Esophagus (tissue), 2 donors: ENCODE data around the gene ODAD4. TPM values are rescaled to one million over a fixed set of nuclear protein-coding genes. Genes with fewer than 3 reads are reported as not detected.
"Not testable (repeated sequence)": the region's sequence is repeated elsewhere in the genome, so short reads cannot be mapped to it uniquely, and the experiment has no call there.

Source experiments
- H3K27ac ChIP-seq, 2 donors: one replicate each; pipeline ENCODE4 v1.5.1; 2013; ENCODE audit warnings: low read depth in 2 of 2, mild to moderate bottlenecking in 2 of 2, inconsistent platforms in 1 of 2, low read length in 1 of 2, moderate library complexity in 1 of 2
- H3K27me3 ChIP-seq, 2 donors: one replicate each; pipeline ENCODE4 v1.6.1; 2013; ENCODE audit warnings: low read length in 2 of 2, control low read depth in 1 of 2, mild to moderate bottlenecking in 1 of 2; ENCODE audit not compliant: insufficient read depth in 2 of 2, control insufficient read depth in 1 of 2
- H3K36me3 ChIP-seq, 2 donors: one replicate each; pipeline ENCODE4 v1.6.1; 2013; ENCODE audit warnings: low read length in 1 of 2; ENCODE audit not compliant: control insufficient read depth in 2 of 2, insufficient read depth in 2 of 2
- H3K4me1 ChIP-seq, 2 donors: one replicate each; pipeline ENCODE4 v1.6.1; 2013; ENCODE audit warnings: low read length in 1 of 2; ENCODE audit not compliant: control insufficient read depth in 2 of 2, insufficient read depth in 2 of 2
- H3K4me3 ChIP-seq, 2 donors: one replicate each; pipeline ENCODE4 v1.5.1; 2013; ENCODE audit warnings: low read length in 2 of 2, mild to moderate bottlenecking in 2 of 2, low read depth in 1 of 2, moderate library complexity in 1 of 2
- H3K9me3 ChIP-seq, 2 donors: one replicate each; pipeline ENCODE4 v1.6.1; 2013; ENCODE audit warnings: mild to moderate bottlenecking in 2 of 2, low read depth in 1 of 2, low read length in 1 of 2, moderate library complexity in 1 of 2; ENCODE audit not compliant: control insufficient read depth in 2 of 2, insufficient read depth in 1 of 2
- WGBS, 2 donors: extraction: QIAGEN DNeasy Blood & Tissue Kit; methylation state at CpG; one replicate each; pipeline ENCODE4 v1.1.7; 2013; 5-methylcytosine and 5-hydroxymethylcytosine counted together
- polyA plus RNA-seq, 2 donors: library from polyadenylated mRNA; stranded (reverse); fragments of 200-250 nt; gene quantifications; one replicate each; pipeline ENCODE4 v1.2.3, GENCODE V29; 2013
- donor health status: healthy with polysubstance abuse.
- donor health status: Bipolar disorder and iron deficiency.

The ODAD4 gene
- polyA plus RNA-seq, 2 donors, result 0.18 to 0.31 TPM

DNA sequence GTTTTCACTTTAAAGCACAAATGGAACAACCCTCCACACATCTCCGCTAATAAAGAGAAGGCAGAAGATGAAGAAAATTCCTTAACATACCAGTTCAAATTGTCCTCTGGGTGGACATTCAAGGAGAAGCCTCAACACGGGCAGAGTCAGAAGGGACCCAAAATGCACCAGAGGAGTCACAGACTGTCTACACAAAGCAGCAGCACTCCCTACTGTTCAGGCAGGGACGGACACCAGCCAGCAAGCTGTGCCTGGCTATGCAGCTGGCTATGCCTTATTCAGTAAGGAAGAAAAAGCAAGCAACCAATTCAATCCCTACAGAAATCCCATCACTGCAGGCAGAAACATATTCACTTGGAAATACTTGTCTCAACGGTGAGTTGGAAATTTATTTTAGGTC, 78.8 kb downstream of the ODAD4 start:
- Histone ChIP-seq H3K27ac (no peak overlapping the region), H3K4me1 (peaks cover 2% of the 10 kb centered on the region in 2 donors), H3K9me3 (no peaks in the 10 kb centered on the region)

DNA sequence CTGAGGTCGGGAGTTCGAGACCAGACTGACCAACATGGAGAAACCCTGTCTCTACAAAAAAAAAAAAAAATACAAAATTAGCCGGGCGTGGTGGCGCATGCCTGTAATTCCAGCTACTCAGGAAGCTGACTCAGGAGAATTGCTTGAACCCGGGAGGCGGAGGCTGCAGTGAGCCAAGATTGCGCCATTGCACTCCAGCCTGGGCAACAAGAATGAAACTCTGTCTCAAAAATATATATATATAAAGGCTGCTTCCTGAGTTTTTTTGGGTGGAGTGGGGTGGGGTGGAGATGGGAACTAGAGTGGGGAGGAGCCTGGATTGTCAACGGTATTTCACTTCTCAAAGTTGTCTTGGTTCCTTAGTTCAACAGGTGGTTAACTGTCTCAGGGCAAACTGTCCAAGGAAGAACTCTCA, 79.9 kb downstream of the ODAD4 start:
- H3K4me1 ChIP-seq, H3K27me3 ChIP-seq, H3K4me3 ChIP-seq, H3K9me3 ChIP-seq, H3K36me3 ChIP-seq: not testable (repeated sequence)
- WGBS, 2 donors, result 45 to 51% methylated on average over 9 of the region's 9 CpGs
- H3K27ac ChIP-seq, result peak overlapping the region; percentile 14 to 64

More for the DNA sequence above, 78.8 kb downstream of the ODAD4 start:
- 75 to 77% methylated on average over 4 of the region's 4 CpGs for WGBS, 2 donors
- H3K27me3 ChIP-seq, result no peaks in the 10 kb centered on the region
- no peak overlapping the region for H3K4me3 ChIP-seq
- no peaks in the 10 kb centered on the region for H3K36me3 ChIP-seq

DNA sequence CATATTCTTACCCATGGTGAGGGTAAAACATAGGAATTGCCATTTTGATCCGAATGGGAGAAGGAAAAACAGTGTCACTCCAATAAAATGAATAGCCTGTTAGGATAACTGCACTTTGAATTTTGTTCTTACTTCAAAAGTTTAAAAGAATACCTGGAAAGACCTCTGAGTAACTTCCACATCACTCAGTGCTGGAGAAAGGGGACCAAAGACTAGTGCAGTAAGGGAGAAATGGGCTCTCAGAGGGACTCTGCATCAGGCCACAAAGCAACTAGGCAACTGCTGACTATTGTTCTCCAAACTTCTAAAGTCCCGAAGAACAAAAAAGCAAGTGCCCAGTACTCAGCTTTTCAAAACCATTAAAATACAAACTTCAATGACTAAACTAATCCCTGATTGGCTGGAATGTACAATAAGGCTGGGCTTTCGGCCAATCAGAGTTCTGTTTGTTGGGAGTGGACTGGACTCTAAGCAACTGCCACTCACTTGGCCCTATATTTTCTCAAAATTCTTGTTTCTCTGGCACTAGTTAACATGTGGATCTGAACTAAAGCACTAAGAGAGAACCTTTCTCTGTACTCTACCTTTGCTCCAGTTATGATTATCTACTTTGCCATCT, 80.6 kb downstream of the ODAD4 start:
- Histone ChIP-seq H3K36me3 (no peaks in the 10 kb centered on the region), H3K27me3 (no peaks in the 10 kb centered on the region), H3K27ac (peak overlapping the region in 1 of 2 donors; percentile 14), H3K4me3 (no peak overlapping the region), H3K9me3 (no peaks in the 10 kb centered on the region), H3K4me1 (peaks cover 2% of the 10 kb centered on the region in 2 donors)
- 88 to 94% methylated on average over 3 of the region's 3 CpGs for WGBS, 2 donors

DNA sequence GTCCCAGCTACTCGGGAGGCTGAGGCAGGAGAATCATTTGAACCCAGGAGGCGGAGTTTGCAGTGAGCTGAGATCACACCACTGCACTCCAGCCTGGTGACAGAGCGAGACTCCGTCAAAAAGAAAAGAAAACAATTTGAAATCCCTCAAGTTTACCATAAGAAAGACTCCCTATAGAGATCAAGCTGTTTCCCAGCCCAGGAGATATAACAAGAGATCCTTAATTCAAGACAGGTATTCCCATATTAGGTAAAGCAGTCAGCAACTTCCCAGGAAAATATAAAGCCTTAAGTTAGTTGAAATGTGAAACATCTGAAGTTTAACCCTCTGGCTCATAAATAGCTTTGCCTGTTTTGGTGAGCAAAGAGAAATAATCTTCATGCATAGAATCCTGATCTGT, 81.9 kb downstream of the ODAD4 start:
- H3K4me3 ChIP-seq, H3K36me3 ChIP-seq, H3K27me3 ChIP-seq, H3K9me3 ChIP-seq, H3K27ac ChIP-seq, H3K4me1 ChIP-seq: not testable (repeated sequence)
- WGBS, 2 donors, result 81% methylated on average over 4 of the region's 4 CpGs

DNA sequence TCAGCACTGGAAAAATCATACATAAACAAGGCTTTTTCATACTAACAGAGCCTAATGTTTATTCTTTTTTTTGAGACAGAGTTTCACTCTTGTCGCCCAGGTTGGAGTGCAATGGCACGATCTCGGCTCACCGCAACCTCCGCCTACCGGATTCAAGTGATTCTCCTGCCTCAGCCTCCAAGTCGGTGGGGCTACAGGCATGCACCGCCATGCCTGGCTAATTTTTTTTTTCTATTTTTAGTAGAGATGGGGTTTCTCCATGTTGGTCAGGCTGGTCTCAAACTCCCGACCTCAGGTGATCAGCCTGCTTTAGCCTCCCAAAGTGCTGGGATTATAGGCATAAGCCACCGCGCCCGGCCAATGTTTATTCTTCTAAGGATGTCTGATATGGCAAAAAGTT, 83.3 kb downstream of the ODAD4 start:
- H3K9me3 ChIP-seq, H3K27ac ChIP-seq, H3K27me3 ChIP-seq, H3K36me3 ChIP-seq, H3K4me3 ChIP-seq: not testable (repeated sequence)
- 89 to 92% methylated on average over 12 of the region's 12 CpGs for WGBS, 2 donors
- H3K4me1 ChIP-seq, result peaks cover 2 to 11% of the 10 kb centered on the region in 2 donors

Other genes with a start within 250 kb of the ODAD4 start
- 100 to 1,000 TPM; 342 to 553 TPM for gene EIF1, start 241.7 kb upstream of the ODAD4 start, polyA plus RNA-seq
- not detected for gene GAST, start 218.3 kb upstream of the ODAD4 start, polyA plus RNA-seq
- gene HAP1, start 196.0 kb upstream of the ODAD4 start, polyA plus RNA-seq, result 1 to 10 TPM in 1 of 2 donors, under 1 TPM in 1; 0.35 to 1.4 TPM
- gene JUP, start 143.9 kb upstream of the ODAD4 start, polyA plus RNA-seq, result 100 to 1,000 TPM; 445 to 752 TPM
- gene P3H4, start 118.7 kb upstream of the ODAD4 start, polyA plus RNA-seq, result 1 to 10 TPM; 1.7 TPM
- gene FKBP10, start 117.6 kb upstream of the ODAD4 start, polyA plus RNA-seq, result 1 to 10 TPM; 5.8 to 5.9 TPM
- gene NT5C3B, start 94.4 kb upstream of the ODAD4 start, polyA plus RNA-seq, result 10 to 100 TPM; 35.9 to 36.0 TPM
- gene KLHL10, start 92.8 kb upstream of the ODAD4 start, polyA plus RNA-seq, result under 1 TPM; 0.22 to 0.39 TPM
- gene KLHL11, start 65.2 kb upstream of the ODAD4 start, polyA plus RNA-seq, result under 1 TPM; 0.59 to 0.74 TPM
- 10 to 100 TPM; 16.4 to 27.1 TPM for gene ACLY, start 11.7 kb upstream of the ODAD4 start, polyA plus RNA-seq
- gene CNP, start 36.2 kb downstream of the ODAD4 start, polyA plus RNA-seq, result 10 to 100 TPM; 45.2 to 49.1 TPM
- gene DNAJC7, start 86.8 kb downstream of the ODAD4 start, polyA plus RNA-seq, result 10 to 100 TPM; 55.4 to 66.4 TPM
- 10 to 100 TPM; 28.8 to 32.5 TPM for gene NKIRAS2, start 89.5 kb downstream of the ODAD4 start, polyA plus RNA-seq
- under 1 TPM; 0.32 to 0.39 TPM for gene C17orf113, start 120.0 kb downstream of the ODAD4 start, polyA plus RNA-seq
- gene ZNF385C, start 167.9 kb downstream of the ODAD4 start, polyA plus RNA-seq, result under 1 TPM; 0.12 to 0.24 TPM
- 10 to 100 TPM in 1 of 2 donors, 1 to 10 TPM in 1; 8.3 to 17.8 TPM for gene DHX58, start 182.1 kb downstream of the ODAD4 start, polyA plus RNA-seq
- 10 to 100 TPM; 34.2 to 86.6 TPM for gene KAT2A, start 190.8 kb downstream of the ODAD4 start, polyA plus RNA-seq
- under 1 TPM; 0.04 TPM for gene HSPB9, start 192.2 kb downstream of the ODAD4 start, polyA plus RNA-seq
- 10 to 100 TPM; 61.8 to 93.4 TPM for gene RAB5C, start 224.4 kb downstream of the ODAD4 start, polyA plus RNA-seq